IPS-NIHi7 (cell line): Measurements from ENCODE around the gene SLC25A47.
"Not testable (repeated sequence)": the region's sequence is repeated elsewhere in the genome, so short reads cannot be mapped to it uniquely, and the experiment has no call there.

ENCODE experiments used
- DNase-seq: peaks from one replicate; pipeline ENCODE4 v3.0.0; 2012; ENCODE audit warnings: mixed read lengths; ENCODE audit errors: extremely low spot score

The SLC25A47 gene

GRCh38 chr14:100323121-100323941 lies at the start of gene SLC25A47:
Gene SLC25A47 (plus strand): TSS chr14:100323339. CDS start chr14:100323415, 76 bp downstream.
- no peak for DNase-seq

- DNase-seq = no peak
Measured at GRCh38 chr14:100274250-100274649, 48.9 kb upstream of the SLC25A47 start.

DNA sequence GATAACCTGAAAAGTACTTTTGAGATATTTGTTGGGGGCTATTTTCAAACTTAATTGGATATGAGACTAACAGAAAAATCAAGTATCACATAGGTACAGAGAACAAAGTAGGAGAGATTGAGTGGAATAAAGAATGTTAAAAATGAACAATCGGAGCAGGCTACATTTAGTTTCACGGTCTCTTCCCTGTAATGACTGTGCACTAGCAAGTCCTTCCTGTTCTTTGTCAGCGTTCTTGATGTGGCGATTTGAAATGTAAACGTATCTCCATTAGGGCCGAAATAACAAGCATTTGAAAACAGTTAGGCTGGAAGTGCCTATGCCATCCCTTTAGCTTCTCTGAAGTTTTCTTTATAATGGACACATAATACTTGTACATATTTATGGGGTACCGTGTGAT lies 47.9 kb upstream of the SLC25A47 start:
- DNase-seq = no peak

GRCh38 chr14:100278702-100279101 lies 44.4 kb upstream of the SLC25A47 start:
- DNase-seq = no peak

DNA sequence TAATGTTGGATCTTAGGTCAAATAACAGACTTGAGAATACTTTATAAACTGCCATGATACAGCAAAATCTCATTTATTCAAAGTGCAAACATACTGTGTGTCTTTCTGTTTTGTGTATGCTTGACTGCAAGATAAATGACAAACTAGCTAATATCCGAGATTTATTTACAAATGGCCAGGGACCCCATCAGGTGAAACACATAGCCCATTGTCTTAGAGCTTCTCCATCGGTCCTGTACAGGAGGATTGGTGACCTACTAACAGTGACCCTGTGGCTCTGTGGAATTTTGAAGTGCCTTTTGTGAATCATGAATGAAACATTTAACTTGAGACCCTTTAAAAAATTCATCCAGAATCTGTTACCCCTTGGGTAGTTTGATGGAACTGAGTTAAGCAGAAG lies 44.0 kb upstream of the SLC25A47 start:
- DNase-seq = no peak

GRCh38 chr14:100279563-100279962 lies 43.6 kb upstream of the SLC25A47 start:
- no peak for DNase-seq

- no peak for DNase-seq
Measured at GRCh38 chr14:100281286-100282082, 41.7 kb upstream of the SLC25A47 start.

- DNase-seq = no peak
Measured at GRCh38 chr14:100282083-100282350, 41.1 kb upstream of the SLC25A47 start.

- DNase-seq = no peak
Measured at GRCh38 chr14:100282766-100283419, 40.2 kb upstream of the SLC25A47 start.

GRCh38 chr14:100283436-100283835 lies 39.7 kb upstream of the SLC25A47 start:
- not testable (repeated sequence) for DNase-seq

GRCh38 chr14:100283984-100284881 lies 38.9 kb upstream of the SLC25A47 start:
- DNase-seq = no peak

- DNase-seq = peak; percentile 92
Measured at GRCh38 chr14:100285021-100285912, 37.9 kb upstream of the SLC25A47 start.

- DNase-seq = no peak
Measured at GRCh38 chr14:100285913-100286400, 37.2 kb upstream of the SLC25A47 start.

DNA sequence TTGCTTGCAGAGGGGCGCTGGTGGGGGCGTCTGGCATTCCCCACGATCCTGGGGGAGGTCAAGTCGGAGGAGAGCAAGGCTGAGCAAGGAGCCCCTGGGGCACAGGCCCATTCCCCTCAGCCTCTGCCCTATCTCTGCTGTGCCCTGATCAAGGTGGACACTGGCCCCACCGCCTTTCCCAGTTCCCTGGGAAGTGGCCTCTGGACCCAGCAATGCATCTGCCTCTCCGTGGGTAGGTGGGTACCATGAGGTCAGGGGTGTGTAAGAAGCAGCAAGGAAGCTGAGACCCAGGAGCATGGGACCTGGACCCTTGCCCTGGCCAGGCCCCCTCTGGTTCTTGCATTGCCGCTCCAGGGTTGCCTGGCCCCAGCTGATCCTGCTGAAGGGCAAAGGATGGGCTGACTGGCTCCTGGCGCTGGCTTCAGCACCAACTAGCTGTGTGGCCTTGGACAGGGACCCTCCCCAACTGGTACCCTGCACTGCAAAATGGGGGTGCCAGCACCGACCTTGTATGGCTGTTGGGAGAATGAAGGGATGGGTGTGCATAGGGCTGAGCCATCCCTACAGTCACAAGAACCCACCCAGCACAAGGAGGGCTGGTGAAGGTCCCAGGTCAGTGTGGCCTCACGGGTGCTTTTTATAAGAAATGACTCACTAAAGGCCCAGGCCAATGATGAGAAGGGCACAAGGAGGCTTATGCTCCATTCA lies 36.5 kb upstream of the SLC25A47 start:
- DNase-seq = no peak

GRCh38 chr14:100287202-100287997 lies 35.7 kb upstream of the SLC25A47 start:
- no peak for DNase-seq

- not testable (repeated sequence) for DNase-seq
Measured at GRCh38 chr14:100287998-100288295, 35.2 kb upstream of the SLC25A47 start.

GRCh38 chr14:100288382-100289185 lies 34.6 kb upstream of the SLC25A47 start:
- no peak for DNase-seq

DNA sequence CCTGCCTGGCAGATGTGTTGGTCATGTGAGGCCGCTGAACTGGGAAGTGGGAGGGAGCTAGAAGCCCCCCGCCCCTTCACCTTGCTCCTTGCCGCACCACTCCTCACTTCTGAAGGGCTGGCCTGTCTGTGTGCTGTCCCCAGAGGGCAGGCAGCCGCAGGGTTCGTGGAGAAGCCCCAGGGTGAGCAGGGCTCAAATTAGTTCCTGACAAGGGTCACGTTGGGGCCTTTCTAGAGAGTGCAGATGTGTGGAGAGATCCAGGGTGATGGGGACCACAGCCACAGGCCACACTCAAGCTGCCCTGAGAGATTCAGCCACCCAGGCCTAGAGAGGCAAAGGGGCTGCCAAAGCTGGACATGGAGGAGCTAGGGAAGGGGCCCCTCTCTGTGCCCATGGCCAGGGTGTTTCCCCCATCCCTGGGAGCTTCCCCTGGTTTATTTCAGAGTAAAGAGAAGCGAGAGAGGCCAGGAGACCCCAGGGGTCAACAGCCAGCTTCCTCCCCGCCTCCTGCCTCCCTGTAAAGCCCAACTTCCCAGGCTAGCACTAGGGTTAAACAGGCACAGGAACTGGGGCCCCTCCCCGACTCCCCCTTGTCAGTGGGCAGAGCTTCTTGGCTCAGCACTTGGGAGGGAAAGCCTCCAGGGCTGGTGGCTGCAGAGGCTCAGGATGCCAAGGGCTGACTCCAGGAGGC lies 33.1 kb upstream of the SLC25A47 start:
- DNase-seq = no peak
